ENCODE measurements around the gene CHGA.

Gene CHGA

DNA sequence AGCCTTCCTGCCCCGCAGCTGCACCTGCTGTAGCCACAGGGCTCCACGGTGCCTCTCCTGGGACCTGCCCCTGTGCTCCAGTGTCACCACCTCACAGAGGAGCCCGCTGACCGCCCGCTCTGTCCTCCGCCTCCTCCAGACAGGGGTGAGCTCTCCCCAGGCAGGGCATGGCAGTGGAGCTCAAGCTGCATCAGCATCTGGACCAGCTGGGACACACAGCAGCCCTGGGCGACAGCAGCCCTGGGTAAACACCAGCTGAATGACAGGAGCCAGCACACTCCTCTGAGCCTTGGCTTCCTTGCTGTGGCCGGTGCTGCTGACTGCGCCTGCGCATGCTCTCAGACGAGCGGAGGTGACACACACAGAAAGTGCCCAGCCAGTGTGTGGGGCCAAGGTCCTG, 22.0 kb downstream of the CHGA start:
- no peak for DNase-seq (ENCODE audit: low spot score)

DNA sequence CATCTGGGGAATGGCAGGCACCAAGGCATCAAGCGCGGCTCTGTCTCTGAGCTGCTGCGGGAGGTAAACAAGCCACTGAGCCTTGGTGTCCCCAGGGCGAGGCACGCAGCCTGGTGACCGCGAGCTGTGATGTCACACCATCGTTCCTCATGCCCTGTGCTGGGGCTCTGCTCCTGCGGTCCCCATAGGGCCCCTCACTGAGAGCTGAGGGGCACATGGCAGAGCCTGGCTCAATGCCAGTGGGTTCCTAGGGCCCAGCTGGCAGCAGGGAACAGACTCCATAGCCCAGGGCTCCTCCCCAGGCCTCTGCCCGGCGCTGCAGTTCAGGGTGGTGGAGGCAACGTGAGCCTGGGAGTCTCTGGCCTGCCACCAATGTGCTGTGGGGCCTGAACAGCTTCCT, 22.6 kb downstream of the CHGA start:
- no peak for DNase-seq (ENCODE audit: low spot score)

- no peak for DNase-seq (ENCODE audit: low spot score)
These were observed 23.3 kb downstream of the CHGA start for GRCh38 chr14:92945959-92946846.

- no peak for DNase-seq (ENCODE audit: low spot score)
These were observed 24.0 kb downstream of the CHGA start for GRCh38 chr14:92946847-92947545.

DNA sequence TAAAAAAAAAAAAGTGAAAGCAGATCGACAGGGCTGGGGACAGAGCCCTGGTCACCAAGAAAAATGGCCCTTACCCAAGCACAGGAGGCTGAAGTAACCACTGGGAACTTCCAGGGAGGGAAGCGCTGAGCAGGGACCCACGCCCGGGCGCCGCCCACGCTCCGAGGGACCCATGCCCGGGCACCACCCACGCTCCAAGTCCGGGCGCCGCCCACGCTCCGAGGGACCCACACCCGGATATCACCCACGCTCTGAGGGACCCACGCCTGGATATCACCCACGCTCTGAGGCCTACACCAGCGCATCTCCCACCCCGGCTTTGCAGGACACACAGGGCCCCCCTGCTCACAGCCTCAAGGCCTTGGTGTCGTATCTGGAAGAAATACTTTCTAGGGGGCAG, 25.7 kb downstream of the CHGA start:
- no peak for DNase-seq (ENCODE audit: low spot score)

DNA sequence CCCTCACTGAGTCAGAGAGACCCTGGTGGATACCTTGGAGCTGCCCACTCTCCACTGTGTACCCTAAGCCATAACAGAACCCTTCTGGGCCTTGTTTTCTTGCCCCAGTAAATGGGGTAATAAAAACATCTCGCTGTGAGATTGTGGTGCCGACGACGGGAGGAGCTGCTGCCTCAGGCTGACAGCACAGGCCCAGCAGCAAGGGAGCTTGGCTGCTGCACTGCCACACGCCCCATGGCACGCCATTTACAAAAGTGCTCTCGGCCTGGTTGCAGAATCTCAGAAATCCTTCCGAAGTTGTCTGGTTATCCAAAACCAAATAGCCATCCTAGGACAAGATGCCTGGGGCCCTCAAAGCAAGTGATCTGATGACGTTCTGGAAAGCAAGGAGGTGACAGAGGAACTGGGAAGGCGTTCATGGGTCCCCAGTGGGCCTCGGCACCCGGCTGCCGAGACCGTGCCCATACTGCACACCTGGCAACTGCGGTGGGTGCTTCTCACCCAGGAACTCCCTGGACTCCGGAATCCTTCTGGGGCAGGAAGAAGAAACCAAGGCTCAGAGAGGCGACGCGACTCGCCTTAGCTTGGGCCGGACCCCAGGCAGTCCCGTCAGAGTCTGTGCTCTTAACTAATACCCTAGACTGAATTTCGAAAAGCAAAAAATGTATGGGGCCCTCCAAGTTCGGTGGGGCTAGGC, 26.7 kb downstream of the CHGA start:
- no peak for DNase-seq (ENCODE audit: low spot score)

DNA sequence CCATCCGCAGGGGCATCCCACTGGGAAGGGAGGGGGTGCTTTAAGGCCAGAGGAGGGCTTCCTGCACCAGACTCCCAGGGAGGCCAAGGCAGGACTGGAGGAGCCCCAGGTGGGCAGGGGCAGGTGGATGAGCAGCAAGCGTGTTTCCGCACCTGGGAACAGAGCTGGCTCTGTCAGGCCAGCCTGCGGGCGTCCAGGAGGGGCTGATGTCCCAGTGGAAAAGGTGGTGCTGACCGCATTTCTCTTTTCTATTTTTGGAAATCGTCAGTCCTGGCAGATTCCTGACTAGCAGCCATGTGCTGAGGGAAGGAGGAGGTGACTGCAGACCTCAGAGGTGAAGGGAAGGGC, 27.2 kb downstream of the CHGA start:
- no peak for DNase-seq (ENCODE audit: low spot score)

DNA sequence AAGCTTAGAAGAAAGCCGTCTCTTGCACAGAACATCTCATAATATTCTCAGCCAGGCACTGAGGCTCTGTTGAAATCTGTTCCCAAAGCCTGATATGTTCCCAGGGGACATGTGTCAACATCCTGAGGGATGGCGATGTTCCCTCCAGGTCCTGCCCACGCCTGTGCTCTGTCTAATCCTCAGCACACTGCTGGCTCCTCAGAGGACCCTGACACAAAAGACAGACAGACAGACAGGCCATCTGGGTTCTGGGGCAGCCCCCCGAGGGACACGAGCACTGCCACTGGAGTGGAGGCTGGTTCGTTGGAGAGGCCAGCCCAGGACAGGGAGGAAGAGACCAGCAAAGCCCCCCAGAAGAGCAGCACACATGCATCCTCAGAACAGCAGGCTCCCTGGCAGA, 27.8 kb downstream of the CHGA start:
- DNase-seq (ENCODE audit: low spot score): no peak

GRCh38 chr14:92951261-92951660, 28.3 kb downstream of the CHGA start:
- no peak for DNase-seq (ENCODE audit: low spot score)

GRCh38 chr14:92951912-92952471, 29.0 kb downstream of the CHGA start:
- peak; percentile 91 for DNase-seq (ENCODE audit: low spot score)

- no peak for DNase-seq (ENCODE audit: low spot score)
These were observed 29.7 kb downstream of the CHGA start for GRCh38 chr14:92952481-92953298.

DNA sequence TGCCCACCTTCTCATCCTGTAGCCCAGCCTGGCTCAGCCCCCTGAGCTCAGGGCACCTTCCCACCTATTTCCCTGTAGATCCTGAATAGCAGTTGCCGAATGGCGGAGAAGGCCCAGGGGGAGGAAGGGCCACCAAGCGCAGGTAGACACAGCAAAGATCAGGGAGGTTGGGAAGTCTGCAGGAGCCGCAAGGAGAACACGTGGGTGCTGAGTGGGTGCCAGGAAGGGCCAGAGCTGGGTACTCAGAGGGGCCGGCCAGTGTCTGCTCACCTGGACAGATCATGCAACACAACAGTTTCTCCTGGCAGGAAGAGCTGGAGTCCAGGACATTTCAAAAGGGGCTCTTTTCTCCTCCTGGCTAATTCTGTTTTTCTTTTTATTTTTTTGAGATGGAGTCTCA, 30.6 kb downstream of the CHGA start:
- DNase-seq (ENCODE audit: low spot score): no peak

- no peak for DNase-seq (ENCODE audit: low spot score)
These were observed 32.0 kb downstream of the CHGA start for GRCh38 chr14:92954933-92955332.

GRCh38 chr14:92955381-92955780, 32.4 kb downstream of the CHGA start:
- no peak for DNase-seq (ENCODE audit: low spot score)

DNA sequence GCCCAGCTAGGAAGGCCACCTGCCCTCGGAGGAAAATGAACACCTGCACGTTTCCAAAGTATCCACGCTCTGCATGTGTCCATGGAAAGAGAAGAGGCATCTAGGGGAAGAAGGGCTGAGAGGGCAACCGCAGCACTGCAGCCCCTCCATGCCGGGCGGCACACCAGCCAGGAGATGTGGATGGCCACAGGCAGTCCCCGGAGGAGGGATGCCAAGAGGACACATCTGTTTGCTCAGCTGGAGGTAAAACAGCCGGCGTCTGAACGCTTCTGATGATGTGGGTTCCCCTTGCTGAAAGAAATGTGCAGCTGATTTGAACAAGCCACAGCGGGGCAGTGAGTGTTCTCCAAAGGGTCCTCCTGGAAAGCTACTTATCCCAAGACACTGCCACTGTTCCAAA, 34.0 kb downstream of the CHGA start:
- no peak for DNase-seq (ENCODE audit: low spot score)

- DNase-seq (ENCODE audit: low spot score): no peak
These were observed 35.6 kb downstream of the CHGA start for GRCh38 chr14:92958373-92959188.

DNA sequence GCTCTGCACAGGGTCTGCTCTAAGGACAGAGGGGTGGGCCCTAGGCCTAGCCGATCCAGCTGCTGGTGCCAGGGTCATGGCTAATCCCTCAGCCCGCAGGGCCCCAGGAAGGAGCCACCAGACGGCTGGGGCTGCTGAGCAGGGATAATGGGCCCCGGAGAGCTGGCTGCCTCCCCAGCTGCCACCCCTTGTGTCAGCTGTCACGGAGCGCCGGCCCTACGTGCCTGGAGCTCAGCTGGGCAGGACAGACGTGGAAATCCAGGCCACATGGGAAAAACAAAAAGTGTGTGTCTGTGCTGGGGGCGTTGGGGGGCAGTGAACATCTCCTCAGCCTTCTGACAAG, 36.2 kb downstream of the CHGA start:
- DNase-seq (ENCODE audit: low spot score): no peak

- DNase-seq (ENCODE audit: low spot score): no peak
These were observed 37.1 kb downstream of the CHGA start for GRCh38 chr14:92959761-92960680.

DNA sequence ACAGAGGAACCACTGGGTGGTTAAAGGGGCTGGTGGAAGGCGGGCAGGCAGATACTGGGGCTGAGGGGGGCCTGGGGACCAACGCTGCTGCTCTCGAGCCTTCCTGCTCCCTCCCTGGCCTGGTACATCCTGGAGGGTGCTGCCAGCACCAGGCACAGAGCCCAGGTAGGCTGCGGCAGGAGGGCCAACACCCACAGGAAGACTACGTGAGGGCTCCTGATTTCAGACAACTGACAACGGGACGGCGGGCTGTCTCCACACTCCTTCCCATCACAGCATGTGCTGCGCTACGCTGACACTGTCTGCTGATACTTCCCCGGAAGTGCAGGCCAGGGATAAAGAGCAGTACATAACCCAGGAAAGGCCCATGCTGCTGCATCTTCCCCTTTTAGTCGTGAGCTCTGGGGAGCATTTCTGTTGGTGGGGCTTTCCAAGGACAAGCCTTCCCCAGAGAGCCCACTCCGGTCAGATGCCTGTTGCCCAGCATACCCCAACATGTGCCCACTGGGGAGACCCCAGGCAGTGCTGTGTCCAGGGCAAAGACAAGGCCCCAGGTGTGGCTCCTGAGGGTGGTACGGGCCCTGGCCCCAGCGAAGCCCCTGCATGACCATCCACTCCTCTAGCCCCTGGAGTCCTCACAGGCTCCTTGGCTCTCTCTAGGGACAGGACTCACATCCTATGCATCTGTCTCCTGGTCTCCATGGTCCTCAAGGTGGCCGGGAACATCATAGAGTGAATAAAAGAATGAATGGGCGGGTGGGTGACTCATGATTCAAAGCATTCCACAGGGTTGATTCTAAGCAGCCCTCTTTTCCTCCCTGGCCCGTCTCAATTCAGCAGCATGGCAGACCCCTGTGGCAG, 38.0 kb downstream of the CHGA start:
- no peak for DNase-seq (ENCODE audit: low spot score)
